IPS DF 6.9 (cell line): ENCODE measurements around the gene EVA1B.

Experiments
- DNase-seq: peaks from one replicate; pipeline ENCODE4 v3.0.0-alpha.2; 2013; ENCODE audit warnings: low read depth, low spot score
- H3K27ac ChIP-seq: one replicate; pipeline ENCODE4 v1.5.1; 2013; ENCODE audit warnings: low read length, control low read depth
- H3K27me3 ChIP-seq: 2 replicates; pipeline ENCODE4 v1.6.1; 2013; ENCODE audit warnings: mild to moderate bottlenecking, low read length; ENCODE audit not compliant: control insufficient read depth, insufficient read depth
- H3K36me3 ChIP-seq: 2 replicates; pipeline ENCODE4 v1.6.1; 2013; ENCODE audit warnings: low read length; ENCODE audit not compliant: control insufficient read depth, insufficient read depth
- H3K4me1 ChIP-seq: 2 replicates; pipeline ENCODE4 v1.6.1; 2013; ENCODE audit warnings: low read length; ENCODE audit not compliant: control insufficient read depth, insufficient read depth
- H3K4me3 ChIP-seq: 2 replicates; pipeline ENCODE4 v1.5.1; 2013; ENCODE audit warnings: mild to moderate bottlenecking, low read length
- H3K9me3 ChIP-seq: 2 replicates; pipeline ENCODE4 v1.6.1; 2013; ENCODE audit warnings: low read length, inconsistent platforms; ENCODE audit not compliant: control insufficient read depth, insufficient read depth
- WGBS: extraction: QIAGEN DNeasy Blood & Tissue Kit; methylation state at CpG from one replicate; pipeline ENCODE4 v1.1.7; 2013; ENCODE audit warnings: mixed read lengths, missing lambda C conversion rate; ENCODE audit not compliant: insufficient read length, insufficient coverage; 5-methylcytosine and 5-hydroxymethylcytosine counted together

The EVA1B gene

GRCh38 chr1:36346741-36347370, 23.4 kb upstream of the EVA1B start:
- Histone ChIP-seq H3K27ac (no peak overlapping the region), H3K4me3 (no peak overlapping the region), H3K36me3 (peaks cover 18% of the 10 kb centered on the region), H3K9me3 (no peaks in the 10 kb centered on the region), H3K27me3 (no peaks in the 10 kb centered on the region), H3K4me1 (no peaks in the 10 kb centered on the region)
- DNase-seq = no peak
- no CpG with 5 or more reads among the region's 8 CpGs for WGBS

- Histone ChIP-seq H3K9me3 (no peaks in the 10 kb centered on the region), H3K4me3 (no peak overlapping the region), H3K27me3 (no peaks in the 10 kb centered on the region), H3K4me1 (no peaks in the 10 kb centered on the region), H3K27ac (no peak overlapping the region), H3K36me3 (peaks cover 21% of the 10 kb centered on the region)
- DNase-seq = no peak
- no CpG with 5 or more reads among the region's 7 CpGs for WGBS
Observed at GRCh38 chr1:36345353-36345752, 21.9 kb upstream of the EVA1B start.

DNA sequence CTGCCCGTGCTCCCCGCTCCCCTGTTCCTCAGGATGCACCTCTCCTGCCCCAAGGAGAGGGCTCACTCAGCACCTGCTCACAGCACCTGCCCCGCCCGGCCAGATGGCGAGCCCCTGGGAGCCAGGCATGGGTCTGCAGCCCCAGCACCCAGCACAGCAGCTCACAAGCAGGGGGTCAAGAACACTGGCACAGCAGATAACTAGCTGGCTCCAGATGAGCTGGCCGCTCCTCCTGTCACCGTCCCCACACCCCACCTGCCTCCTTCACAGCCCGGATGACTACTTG, 20.9 kb upstream of the EVA1B start:
- H3K27ac ChIP-seq = no peak overlapping the region
- no peak overlapping the region for H3K4me3 ChIP-seq
- H3K27me3 ChIP-seq = no peaks in the 10 kb centered on the region
- no peaks in the 10 kb centered on the region for H3K4me1 ChIP-seq
- no peak for DNase-seq
- peaks cover 21% of the 10 kb centered on the region for H3K36me3 ChIP-seq
- no peaks in the 10 kb centered on the region for H3K9me3 ChIP-seq
- no CpG with 5 or more reads among the region's 8 CpGs for WGBS

GRCh38 chr1:36343651-36344394, 20.4 kb upstream of the EVA1B start:
- DNase-seq = no peak
- Histone ChIP-seq H3K4me1 (peaks cover 2% of the 10 kb centered on the region; the same call in 1 of the 2 replicates), H3K4me3 (no peak overlapping the region), H3K27ac (no peak overlapping the region), H3K27me3 (no peaks in the 10 kb centered on the region), H3K36me3 (peaks cover 21% of the 10 kb centered on the region), H3K9me3 (no peaks in the 10 kb centered on the region)
- WGBS = no CpG with 5 or more reads among the region's 24 CpGs

- no peak for DNase-seq
- Histone ChIP-seq H3K27me3 (no peaks in the 10 kb centered on the region), H3K9me3 (no peaks in the 10 kb centered on the region), H3K36me3 (peaks cover 15% of the 10 kb centered on the region), H3K4me1 (peaks cover 2% of the 10 kb centered on the region; the same call in 1 of the 2 replicates), H3K27ac (no peak overlapping the region), H3K4me3 (no peak overlapping the region)
- no CpG with 5 or more reads among the region's 10 CpGs for WGBS
Observed at GRCh38 chr1:36342426-36343185, 19.2 kb upstream of the EVA1B start.

DNA sequence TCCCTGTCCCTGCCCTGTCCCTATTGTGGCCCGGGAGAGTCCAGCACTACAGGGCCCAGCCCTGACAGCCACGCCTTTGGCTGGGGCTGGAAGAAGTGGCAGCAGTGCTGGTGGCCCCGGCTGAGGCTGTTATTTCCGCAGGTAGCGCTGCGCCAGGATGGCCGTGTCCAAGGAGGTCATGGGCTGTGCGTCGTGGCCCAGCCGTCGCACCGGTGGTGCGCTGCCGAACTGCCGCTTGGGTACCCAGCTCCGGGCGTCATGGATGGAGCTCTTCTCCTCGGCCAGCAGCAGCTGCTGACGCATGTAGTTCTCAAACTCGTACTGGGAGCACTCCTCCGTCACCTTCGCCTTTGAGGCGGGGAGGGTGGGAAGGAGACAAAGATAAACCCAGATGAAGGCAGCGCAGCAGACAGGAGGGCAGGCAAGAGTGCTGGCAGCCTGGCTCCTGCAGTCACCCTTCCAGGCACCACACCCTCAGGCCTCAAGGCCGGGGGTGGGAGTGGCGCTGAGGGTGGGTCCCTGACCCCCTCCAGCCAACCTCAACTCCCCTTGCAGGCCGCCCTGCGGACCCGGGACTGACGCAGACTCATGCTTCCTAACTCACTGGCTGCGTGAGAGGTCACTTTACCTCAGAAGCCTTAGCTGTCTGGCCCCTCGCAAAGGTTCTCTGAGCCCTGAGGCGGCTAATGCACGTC, 18.3 kb upstream of the EVA1B start:
- H3K27me3 ChIP-seq = no peaks in the 10 kb centered on the region
- peaks cover 15% of the 10 kb centered on the region for H3K36me3 ChIP-seq
- no peak for DNase-seq
- no peak overlapping the region for H3K27ac ChIP-seq
- no peaks in the 10 kb centered on the region for H3K9me3 ChIP-seq
- no CpG with 5 or more reads among the region's 34 CpGs for WGBS
- H3K4me1 ChIP-seq = peaks cover 2% of the 10 kb centered on the region; the same call in 1 of the 2 replicates
- H3K4me3 ChIP-seq = no peak overlapping the region

- Histone ChIP-seq H3K9me3 (no peaks in the 10 kb centered on the region), H3K27me3 (no peaks in the 10 kb centered on the region), H3K27ac (no peak overlapping the region), H3K4me1 (peaks cover 2% of the 10 kb centered on the region; the same call in 1 of the 2 replicates), H3K36me3 (peaks cover 7% of the 10 kb centered on the region), H3K4me3 (no peak overlapping the region)
- no CpG with 5 or more reads among the region's 9 CpGs for WGBS
- DNase-seq = no peak
Observed at GRCh38 chr1:36339615-36340014, 16.2 kb upstream of the EVA1B start.

GRCh38 chr1:36339215-36339614, 15.8 kb upstream of the EVA1B start:
- Histone ChIP-seq H3K4me3 (no peak overlapping the region), H3K9me3 (no peaks in the 10 kb centered on the region), H3K4me1 (peaks cover 2% of the 10 kb centered on the region; the same call in 1 of the 2 replicates), H3K27me3 (no peaks in the 10 kb centered on the region), H3K27ac (no peak overlapping the region), H3K36me3 (peaks cover 7% of the 10 kb centered on the region)
- no peak for DNase-seq
- no CpG with 5 or more reads among the region's 7 CpGs for WGBS

- DNase-seq = no peak
- Histone ChIP-seq H3K27me3 (no peaks in the 10 kb centered on the region), H3K36me3 (peaks cover 3% of the 10 kb centered on the region), H3K4me3 (no peak overlapping the region), H3K4me1 (peaks cover 2% of the 10 kb centered on the region; the same call in 1 of the 2 replicates), H3K27ac (no peak overlapping the region), H3K9me3 (no peaks in the 10 kb centered on the region)
- no CpG with 5 or more reads among the region's 6 CpGs for WGBS
Observed at GRCh38 chr1:36337830-36338229, 14.4 kb upstream of the EVA1B start.

DNA sequence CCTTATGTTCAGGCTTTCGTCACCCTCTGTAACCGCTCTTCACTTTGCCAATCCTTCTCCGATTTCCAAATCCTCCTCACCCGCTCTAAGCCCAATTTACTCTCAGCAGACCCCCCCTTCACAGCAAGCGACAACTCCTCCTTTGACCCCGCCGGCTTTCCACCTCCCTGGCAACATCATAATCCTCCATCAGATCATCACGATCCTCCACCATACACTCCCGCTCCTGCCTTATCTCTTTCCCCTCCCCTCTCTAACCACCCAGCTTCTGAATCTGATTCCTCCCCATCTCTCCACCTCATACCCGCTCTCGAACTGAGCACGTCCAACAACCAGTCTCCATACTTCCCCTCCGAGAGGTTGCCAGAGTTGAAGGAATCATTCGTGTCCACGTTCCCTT, 7.5 kb upstream of the EVA1B start:
- Histone ChIP-seq H3K36me3 (no peaks in the 10 kb centered on the region), H3K27me3 (no peaks in the 10 kb centered on the region), H3K27ac (no peak overlapping the region), H3K4me3 (no peak overlapping the region), H3K9me3 (no peaks in the 10 kb centered on the region), H3K4me1 (no peaks in the 10 kb centered on the region; the same call in none of the 2 replicates)
- no peak for DNase-seq
- WGBS = 100% methylated on average over 6 of the region's 15 CpGs
